CD14-positive monocyte (primary cell): ENCODE results near the gene TSPAN11. TPM values are rescaled to one million over a fixed set of nuclear protein-coding genes. Genes with fewer than 3 reads are reported as not detected.

Experiments used
- DNase-seq, 3 donors: peaks; one replicate each; pipeline ENCODE4 v3.0.0-alpha.2; 2011 to 2022
- H2AFZ ChIP-seq: 2 replicates; pipeline ENCODE4 v1.6.0; 2012; ENCODE audit warnings: mild to moderate bottlenecking, low read depth, low read length, inconsistent platforms; ENCODE audit not compliant: insufficient read depth, poor library complexity, severe bottlenecking
- H3K27ac ChIP-seq, 2 donors: 1 replicate in 1 of 2; 2 replicates in 1 of 2; pipeline ENCODE4 v1.5.1; 2012 to 2013; ENCODE audit warnings: low read length in 2 of 2, control low read depth in 1 of 2, inconsistent platforms in 1 of 2, low read depth in 1 of 2, mild to moderate bottlenecking in 1 of 2
- H3K27me3 ChIP-seq, 2 donors: one replicate each; pipeline versions ENCODE4 v1.6.0 to v1.6.1; 2011 to 2013; ENCODE audit warnings: low read length in 2 of 2; ENCODE audit not compliant: control insufficient read depth in 2 of 2, insufficient read depth in 2 of 2
- H3K36me3 ChIP-seq, 2 donors: replicated peaks in 1 of 2; 1 replicate in 1 of 2; 2 replicates in 1 of 2; pipeline versions ENCODE4 v1.5.1 to v1.6.1; 2012 to 2013; ENCODE audit warnings: low read length in 2 of 2, control low read depth in 1 of 2, inconsistent platforms in 1 of 2, mild to moderate bottlenecking in 1 of 2; ENCODE audit not compliant: insufficient read depth in 2 of 2, control insufficient read depth in 1 of 2
- H3K4me1 ChIP-seq, 2 donors: 1 replicate in 1 of 2; 2 replicates in 1 of 2; pipeline versions ENCODE4 v1.5.1 to v1.6.1; 2012 to 2013; ENCODE audit warnings: low read length in 2 of 2, control low read depth in 1 of 2, inconsistent platforms in 1 of 2, mild to moderate bottlenecking in 1 of 2, moderate library complexity in 1 of 2; ENCODE audit not compliant: insufficient read depth in 2 of 2, control insufficient read depth in 1 of 2
- H3K4me2 ChIP-seq: replicated peaks from 2 replicates; pipeline ENCODE3; 2012; ENCODE audit warnings: low read length, moderate library complexity, mild to moderate bottlenecking; ENCODE audit not compliant: poor library complexity, severe bottlenecking; ENCODE audit errors: extremely low read depth
- H3K4me3 ChIP-seq, 3 experiments: fragments of 200-600 bp in 1 of 3; sonication (generic) in 1 of 3; replicated peaks in 1 of 3; 1 replicate in 2 of 3; 2 replicates in 1 of 3; pipeline ENCODE4 v1.5.1; 2011 to 2013; ENCODE audit warnings: low read length in 3 of 3, mild to moderate bottlenecking in 3 of 3, control low read depth in 2 of 3, low read depth in 2 of 3, inconsistent platforms in 1 of 3, moderate library complexity in 1 of 3
- H3K79me2 ChIP-seq: 2 replicates; pipeline ENCODE4 v1.6.0; 2012; ENCODE audit warnings: mild to moderate bottlenecking, control low read depth, inconsistent platforms, low read length, moderate library complexity; ENCODE audit not compliant: insufficient read depth
- H3K9ac ChIP-seq: 2 replicates; pipeline ENCODE4 v1.6.0; 2017; ENCODE audit warnings: low read length, mild to moderate bottlenecking; ENCODE audit not compliant: insufficient read depth, poor library complexity, severe bottlenecking
- H3K9me3 ChIP-seq, 2 donors: replicated peaks in 1 of 2; 1 replicate in 1 of 2; 2 replicates in 1 of 2; pipeline versions ENCODE4 v1.5.1 to v1.6.1; 2012 to 2013; ENCODE audit warnings: low read length in 2 of 2, control low read depth in 1 of 2; ENCODE audit not compliant: control insufficient read depth in 1 of 2, insufficient read depth in 1 of 2
- H4K20me1 ChIP-seq: 2 replicates; pipeline ENCODE4 v1.6.0; 2012; ENCODE audit warnings: mild to moderate bottlenecking, low read length, control low read depth, moderate library complexity; ENCODE audit not compliant: insufficient read depth
- H3K27ac Mint-ChIP-seq, 7 donors: one replicate each; pipeline ENCODE4 v1.8.0; 2020; ENCODE audit warnings: mild to moderate bottlenecking in 7 of 7, mixed read lengths in 7 of 7, moderate library complexity in 6 of 7, inconsistent platforms in 2 of 7
- H3K27me3 Mint-ChIP-seq, 3 donors: one replicate each; pipeline ENCODE4 v1.8.0; 2021 to 2022; ENCODE audit warnings: low read depth in 3 of 3, mild to moderate bottlenecking in 3 of 3, mixed read lengths in 3 of 3, moderate library complexity in 3 of 3, inconsistent platforms in 1 of 3
- H3K36me3 Mint-ChIP-seq, 2 donors: one replicate each; pipeline ENCODE4 v1.8.0; 2020; ENCODE audit warnings: mixed read lengths in 2 of 2, inconsistent platforms in 1 of 2, mild to moderate bottlenecking in 1 of 2
- H3K4me1 Mint-ChIP-seq: one replicate; pipeline ENCODE4 v1.8.0; 2020; ENCODE audit warnings: mild to moderate bottlenecking, mixed read lengths
- H3K4me3 Mint-ChIP-seq, 2 donors: one replicate each; pipeline ENCODE4 v1.8.0; 2020; ENCODE audit warnings: mild to moderate bottlenecking in 2 of 2, mixed read lengths in 2 of 2, moderate library complexity in 1 of 2
- H3K9me3 Mint-ChIP-seq, 7 donors: one replicate each; pipeline ENCODE4 v1.8.0; 2020 to 2022; ENCODE audit warnings: mixed read lengths in 7 of 7, mild to moderate bottlenecking in 6 of 7, moderate library complexity in 6 of 7, inconsistent platforms in 2 of 7
- CTCF ChIP-seq: fragments of 200-600 bp; IDR thresholded peaks from one replicate; pipeline ENCODE4 v1.8.0; 2022; ENCODE audit warnings: antibody characterized with exemption, mild to moderate bottlenecking
- WGBS: methylation state at CpG from one replicate; pipeline ENCODE4 v1.1.5; 2013; ENCODE audit warnings: missing lambda C conversion rate; ENCODE audit not compliant: insufficient coverage; 5-methylcytosine and 5-hydroxymethylcytosine counted together
- intact Hi-C, 2 donors: fragments of 100-400 bp; cut with micrococcal nuclease; formaldehyde crosslinking; loops; one replicate each; pipeline versions ENCODE4 v1.15.0 to v1.15.1; 2023
- polyA plus RNA-seq, 3 donors: library from polyadenylated mRNA; depleted of rRNA in 1 of 3; unstranded in 2 of 3; stranded (reverse) in 1 of 3; fragments of 300-500 nt in 2 of 3; fragments of >200 nt in 1 of 3; fragmentation: Illumina TruSeq in 2 of 3; gene quantifications; 1 replicate in 2 of 3; 2 replicates in 1 of 3; pipeline ENCODE4 v1.2.3, GENCODE V29; 2012 to 2021

The TSPAN11 gene
- polyA plus RNA-seq, 3 donors: not detected

- H2AFZ ChIP-seq: no peak overlapping the region
- Mint-ChIP-seq H3K36me3 (no peaks in the 10 kb centered on the region), H3K27ac (no peak overlapping the region), H3K9me3 (peaks cover 0 to 5% (median 0%) of the 10 kb centered on the region in 7 donors), H3K4me3 (no peak overlapping the region), H3K27me3 (peaks cover 0 to 1% (median 0%) of the 10 kb centered on the region in 3 donors), H3K4me1 (peaks cover 17% of the 10 kb centered on the region)
- H3K79me2 ChIP-seq: no peaks in the 10 kb centered on the region
- WGBS: 81% methylated on average over 5 of the region's 6 CpGs
- no peaks in the 10 kb centered on the region for H3K27me3 ChIP-seq
- H3K9ac ChIP-seq: no peak overlapping the region
- H3K36me3 ChIP-seq: no peaks in the 10 kb centered on the region
- no peaks in the 10 kb centered on the region for H3K4me1 ChIP-seq
- H3K9me3 ChIP-seq: no peaks in the 10 kb centered on the region
- H3K27ac ChIP-seq: no peak overlapping the region
- DNase-seq: no peak
- TF ChIP-seq CTCF: no peak
- no peaks in the 10 kb centered on the region for H4K20me1 ChIP-seq
- H3K4me3 ChIP-seq: no peak overlapping the region
- H3K4me2 ChIP-seq: no peak overlapping the region
- intact Hi-C loops: no loop called here
Measured at GRCh38 chr12:31018790-31019505, 92.4 kb downstream of the TSPAN11 start.

GRCh38 chr12:31019561-31019960 is 93.0 kb downstream of the TSPAN11 start:
- Histone ChIP-seq H3K27me3 (no peaks in the 10 kb centered on the region), H3K27ac (no peak overlapping the region), H2AFZ (no peak overlapping the region), H3K4me1 (no peaks in the 10 kb centered on the region), H4K20me1 (no peaks in the 10 kb centered on the region), H3K4me3 (no peak overlapping the region), H3K9me3 (no peaks in the 10 kb centered on the region), H3K9ac (no peak overlapping the region), H3K36me3 (no peaks in the 10 kb centered on the region), H3K79me2 (no peaks in the 10 kb centered on the region), H3K4me2 (no peak overlapping the region)
- no peak for TF ChIP-seq CTCF
- Mint-ChIP-seq H3K4me1 (peaks cover 17% of the 10 kb centered on the region), H3K9me3 (peaks cover 0 to 5% (median 0%) of the 10 kb centered on the region in 7 donors), H3K27ac (no peak overlapping the region), H3K27me3 (peaks cover 0 to 1% (median 0%) of the 10 kb centered on the region in 3 donors), H3K4me3 (no peak overlapping the region), H3K36me3 (no peaks in the 10 kb centered on the region)
- no peak for DNase-seq
- intact Hi-C loops: no loop called here
- WGBS: 30% methylated on average over 6 of the region's 6 CpGs
